ENCODE data around the gene DIP2C.

The DIP2C gene

GRCh38 chr10:404346-404745 is 285.1 kb downstream of the DIP2C start:
- H4K20me1 ChIP-seq (ENCODE audit: insufficient read depth, low read length, poor library complexity, severe bottlenecking): no peaks in the 10 kb centered on the region
- no peak for TF ChIP-seq CTCF (conservative IDR thresholded peaks at IDR 0.05; ENCODE audit: low read length)
- TF ChIP-seq EZH2phosphoT487 (IDR thresholded peaks at IDR 0.05; ENCODE audit: borderline replicate concordance): no peak
- H3K4me2 ChIP-seq (ENCODE audit: low read depth, low read length, poor library complexity, severe bottlenecking): no peak overlapping the region

GRCh38 chr10:398954-399353 is 290.5 kb downstream of the DIP2C start:
- Histone ChIP-seq H3K27me3 (ENCODE audit: insufficient read depth, low read length, poor library complexity, severe bottlenecking) (no peaks in the 10 kb centered on the region), H3K9ac (ENCODE audit: low read depth, low read length, poor library complexity, severe bottlenecking) (no peak overlapping the region), H3K4me3 (ENCODE audit: low read length, poor library complexity, severe bottlenecking) (no peak overlapping the region), H3K9me2 (replicated peaks; ENCODE audit: low read depth, low read length) (no peaks in the 10 kb centered on the region), H3F3A (ENCODE audit: low read depth) (no peaks in the 10 kb centered on the region), H2AFZ (ENCODE audit: low read length) (no peak overlapping the region), H3K36me3 (ENCODE audit: insufficient read depth, low read length) (no peaks in the 10 kb centered on the region), H3K4me2 (ENCODE audit: low read depth, low read length, poor library complexity, severe bottlenecking) (no peak overlapping the region), H3K4me1 (ENCODE audit: insufficient read depth, low read length, poor library complexity, severe bottlenecking) (no peaks in the 10 kb centered on the region), H3K79me2 (ENCODE audit: insufficient read depth, low read length) (no peaks in the 10 kb centered on the region), H4K20me1 (ENCODE audit: insufficient read depth, low read length, poor library complexity, severe bottlenecking) (no peaks in the 10 kb centered on the region), H3K9me3 (ENCODE audit: insufficient read depth, low read depth, low read length) (no peaks in the 10 kb centered on the region)
- TF ChIP-seq EZH2phosphoT487 (IDR thresholded peaks at IDR 0.05; ENCODE audit: borderline replicate concordance) (no peak), CTCF (conservative IDR thresholded peaks at IDR 0.05; ENCODE audit: low read length) (no peak)

More at GRCh38 chr10:404346-404745, 285.1 kb downstream of the DIP2C start:
- no peaks in the 10 kb centered on the region for H3K4me1 ChIP-seq (ENCODE audit: insufficient read depth, low read length, poor library complexity, severe bottlenecking)
- H3K27me3 ChIP-seq (ENCODE audit: insufficient read depth, low read length, poor library complexity, severe bottlenecking): no peaks in the 10 kb centered on the region
- H3K9me3 ChIP-seq (ENCODE audit: insufficient read depth, low read depth, low read length): no peaks in the 10 kb centered on the region
- no peak overlapping the region for H2AFZ ChIP-seq (ENCODE audit: low read length)
- no peak overlapping the region for H3K4me3 ChIP-seq (ENCODE audit: low read length, poor library complexity, severe bottlenecking)
- H3K79me2 ChIP-seq (ENCODE audit: insufficient read depth, low read length): no peaks in the 10 kb centered on the region
- no peak overlapping the region for H3K9ac ChIP-seq (ENCODE audit: low read depth, low read length, poor library complexity, severe bottlenecking)
- H3F3A ChIP-seq (ENCODE audit: low read depth): no peaks in the 10 kb centered on the region
- no peaks in the 10 kb centered on the region for H3K9me2 ChIP-seq (replicated peaks; ENCODE audit: low read depth, low read length)
- no peaks in the 10 kb centered on the region for H3K36me3 ChIP-seq (ENCODE audit: insufficient read depth, low read length)

- H2AFZ ChIP-seq (ENCODE audit: low read length): no peak overlapping the region
- no peak overlapping the region for H3K4me2 ChIP-seq (ENCODE audit: low read depth, low read length, poor library complexity, severe bottlenecking)
- H3K4me3 ChIP-seq (ENCODE audit: low read length, poor library complexity, severe bottlenecking): no peak overlapping the region
- H3K36me3 ChIP-seq (ENCODE audit: insufficient read depth, low read length): no peaks in the 10 kb centered on the region
- H3K27me3 ChIP-seq (ENCODE audit: insufficient read depth, low read length, poor library complexity, severe bottlenecking): no peaks in the 10 kb centered on the region
- TF ChIP-seq EZH2phosphoT487 (IDR thresholded peaks at IDR 0.05; ENCODE audit: borderline replicate concordance): no peak
- no peak for TF ChIP-seq CTCF (conservative IDR thresholded peaks at IDR 0.05; ENCODE audit: low read length)
- no peaks in the 10 kb centered on the region for H3F3A ChIP-seq (ENCODE audit: low read depth)
- no peak overlapping the region for H3K9ac ChIP-seq (ENCODE audit: low read depth, low read length, poor library complexity, severe bottlenecking)
- H3K9me3 ChIP-seq (ENCODE audit: insufficient read depth, low read depth, low read length): no peaks in the 10 kb centered on the region
- H3K79me2 ChIP-seq (ENCODE audit: insufficient read depth, low read length): no peaks in the 10 kb centered on the region
- no peaks in the 10 kb centered on the region for H4K20me1 ChIP-seq (ENCODE audit: insufficient read depth, low read length, poor library complexity, severe bottlenecking)
- H3K9me2 ChIP-seq (replicated peaks; ENCODE audit: low read depth, low read length): no peaks in the 10 kb centered on the region
- H3K4me1 ChIP-seq (ENCODE audit: insufficient read depth, low read length, poor library complexity, severe bottlenecking): no peaks in the 10 kb centered on the region
Measured at GRCh38 chr10:397321-398068, 292.0 kb downstream of the DIP2C start.

Measured in Loucy (cell line).